MM.1S (cell line): ENCODE results near the gene PRMT5.
"Not testable (repeated sequence)": the region's sequence is repeated elsewhere in the genome, so short reads cannot be mapped to it uniquely, and the experiment has no call there.

Experiments used
- EZH2 ChIP-seq: fragments of 300-600 bp; sonication (generic); optimal IDR thresholded peaks from 2 replicates; pipeline ENCODE3; 2017; ENCODE audit warnings: low read depth, mild to moderate bottlenecking, antibody characterized with exemption, low read length, mixed read lengths
- TF ChIP-seq, protein P1 (sequence below): fragments of 300-600 bp; sonication (generic); IDR thresholded peaks from 2 replicates; pipeline ENCODE4 v1.5.1; 2016; ENCODE audit warnings: antibody characterized with exemption, low read length, mixed read lengths

DNA sequence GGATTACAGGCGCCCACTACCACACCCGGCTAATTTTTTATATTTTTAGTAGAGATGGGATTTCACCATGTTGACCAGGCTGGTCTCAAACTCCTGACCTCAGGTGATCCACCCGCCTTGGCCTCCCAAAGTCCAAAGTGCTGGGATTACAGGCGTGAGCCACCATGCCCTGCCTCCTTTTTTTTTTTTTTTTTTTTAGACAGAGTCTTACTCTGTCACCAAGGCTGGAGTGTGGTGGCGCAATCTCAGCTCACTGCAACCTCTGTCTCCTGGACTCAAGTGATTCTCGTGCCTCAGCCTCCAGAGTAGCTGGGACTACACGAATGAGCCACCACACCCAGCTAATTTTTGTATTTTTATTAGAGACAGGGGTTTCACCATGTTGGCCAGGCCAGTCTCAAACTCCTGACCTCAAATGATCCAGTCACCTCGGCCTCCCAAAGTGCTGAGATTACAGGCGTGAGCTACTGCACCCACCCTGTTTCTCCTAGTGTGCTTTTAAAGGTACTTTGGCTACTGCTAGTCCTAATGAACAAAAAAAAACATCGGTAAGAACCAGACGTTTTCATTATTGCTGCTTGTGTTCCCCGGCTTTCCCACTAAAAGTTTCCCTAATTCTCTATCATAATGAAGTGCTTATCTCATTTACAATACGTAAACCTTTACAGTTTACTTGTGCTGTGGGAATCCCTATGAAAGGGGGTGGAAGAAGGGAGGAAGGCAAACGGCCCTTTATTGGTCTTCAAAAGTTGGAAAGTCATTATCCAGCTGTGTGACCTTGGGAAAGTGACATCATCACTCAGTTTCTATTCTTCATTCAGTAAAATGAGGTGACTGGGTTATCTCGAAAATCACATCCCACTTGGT is 37.0 kb upstream of the PRMT5 start:
- TF ChIP-seq, protein P1, sequence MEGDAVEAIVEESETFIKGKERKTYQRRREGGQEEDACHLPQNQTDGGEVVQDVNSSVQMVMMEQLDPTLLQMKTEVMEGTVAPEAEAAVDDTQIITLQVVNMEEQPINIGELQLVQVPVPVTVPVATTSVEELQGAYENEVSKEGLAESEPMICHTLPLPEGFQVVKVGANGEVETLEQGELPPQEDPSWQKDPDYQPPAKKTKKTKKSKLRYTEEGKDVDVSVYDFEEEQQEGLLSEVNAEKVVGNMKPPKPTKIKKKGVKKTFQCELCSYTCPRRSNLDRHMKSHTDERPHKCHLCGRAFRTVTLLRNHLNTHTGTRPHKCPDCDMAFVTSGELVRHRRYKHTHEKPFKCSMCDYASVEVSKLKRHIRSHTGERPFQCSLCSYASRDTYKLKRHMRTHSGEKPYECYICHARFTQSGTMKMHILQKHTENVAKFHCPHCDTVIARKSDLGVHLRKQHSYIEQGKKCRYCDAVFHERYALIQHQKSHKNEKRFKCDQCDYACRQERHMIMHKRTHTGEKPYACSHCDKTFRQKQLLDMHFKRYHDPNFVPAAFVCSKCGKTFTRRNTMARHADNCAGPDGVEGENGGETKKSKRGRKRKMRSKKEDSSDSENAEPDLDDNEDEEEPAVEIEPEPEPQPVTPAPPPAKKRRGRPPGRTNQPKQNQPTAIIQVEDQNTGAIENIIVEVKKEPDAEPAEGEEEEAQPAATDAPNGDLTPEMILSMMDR: not testable (repeated sequence)
- not testable (repeated sequence) for TF ChIP-seq EZH2
